ENCODE measurements around the gene NDFIP1.
A peak's percentile ranks its signal among the peaks of the same experiment; 100 is the strongest.

DNA sequence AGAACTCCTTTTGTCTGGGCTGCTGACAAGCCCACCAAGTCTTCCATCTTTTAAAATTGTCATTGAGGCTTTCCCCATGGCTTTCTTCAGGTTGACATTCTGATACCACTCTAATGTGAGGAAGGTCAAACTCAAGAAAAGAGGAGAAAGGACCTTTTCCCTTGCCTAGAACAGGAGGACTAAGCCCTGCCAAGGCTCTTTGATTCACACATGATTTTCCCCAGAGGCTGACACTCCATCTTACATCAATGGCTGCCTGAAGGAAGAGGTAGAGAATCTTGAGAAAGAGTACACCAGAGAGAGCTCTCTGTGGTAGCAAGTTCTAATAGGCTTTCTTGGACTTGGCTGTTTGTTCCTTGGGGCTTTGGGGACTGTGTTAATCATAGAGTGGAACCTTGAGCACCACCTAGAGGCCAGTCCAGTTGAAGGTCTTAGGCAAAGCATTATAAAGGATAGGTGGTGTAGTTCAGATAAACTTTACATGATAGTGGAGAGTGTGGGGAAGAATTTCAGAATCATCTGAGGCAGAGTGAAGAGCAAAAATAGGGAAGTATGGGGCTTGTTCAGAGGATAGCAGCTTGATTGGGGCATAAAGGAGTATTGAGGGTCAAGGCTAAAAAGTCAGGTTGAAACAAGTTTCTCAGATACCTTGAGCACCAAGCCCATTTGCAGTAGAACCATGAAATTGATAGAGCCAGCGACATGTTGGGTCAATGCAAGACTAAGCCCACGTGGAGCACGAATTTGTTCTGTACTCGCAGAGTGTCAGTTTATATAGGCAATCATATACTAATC lies 36.7 kb downstream of the NDFIP1 start:
- TF ChIP-seq, protein P1, sequence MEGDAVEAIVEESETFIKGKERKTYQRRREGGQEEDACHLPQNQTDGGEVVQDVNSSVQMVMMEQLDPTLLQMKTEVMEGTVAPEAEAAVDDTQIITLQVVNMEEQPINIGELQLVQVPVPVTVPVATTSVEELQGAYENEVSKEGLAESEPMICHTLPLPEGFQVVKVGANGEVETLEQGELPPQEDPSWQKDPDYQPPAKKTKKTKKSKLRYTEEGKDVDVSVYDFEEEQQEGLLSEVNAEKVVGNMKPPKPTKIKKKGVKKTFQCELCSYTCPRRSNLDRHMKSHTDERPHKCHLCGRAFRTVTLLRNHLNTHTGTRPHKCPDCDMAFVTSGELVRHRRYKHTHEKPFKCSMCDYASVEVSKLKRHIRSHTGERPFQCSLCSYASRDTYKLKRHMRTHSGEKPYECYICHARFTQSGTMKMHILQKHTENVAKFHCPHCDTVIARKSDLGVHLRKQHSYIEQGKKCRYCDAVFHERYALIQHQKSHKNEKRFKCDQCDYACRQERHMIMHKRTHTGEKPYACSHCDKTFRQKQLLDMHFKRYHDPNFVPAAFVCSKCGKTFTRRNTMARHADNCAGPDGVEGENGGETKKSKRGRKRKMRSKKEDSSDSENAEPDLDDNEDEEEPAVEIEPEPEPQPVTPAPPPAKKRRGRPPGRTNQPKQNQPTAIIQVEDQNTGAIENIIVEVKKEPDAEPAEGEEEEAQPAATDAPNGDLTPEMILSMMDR (conservative IDR thresholded peaks at IDR 0.05; ENCODE audit: low read depth, low read length) = peak; percentile 81
- TF ChIP-seq EZH2 (IDR thresholded peaks at IDR 0.05; ENCODE audit: low read length, unreplicated experiment) = no peak
- TF ChIP-seq EZH2phosphoT487 (IDR thresholded peaks at IDR 0.05; ENCODE audit: borderline replicate concordance, low read length) = no peak

All from PC-3 (cell line).